H1 (cell line): ENCODE data around the gene ANKRD12. TPM values are rescaled to one million over a fixed set of nuclear protein-coding genes. Genes with fewer than 3 reads are reported as not detected.

Experiments used
- CTCF ChIA-PET: fragments of 300-600 bp; sonication (Branson Sonifier 250); formaldehyde crosslinking; loops from one replicate; lab custom pipeline; 2021; ENCODE audit not compliant: partially characterized antibody; lab: Charles Lee
- POLR2A ChIA-PET: fragments of 300-600 bp; sonication (Branson Sonifier 250); formaldehyde crosslinking; loops from one replicate; lab custom pipeline; 2021; ENCODE audit warnings: inconsistent platforms; ENCODE audit not compliant: partially characterized antibody; lab: Charles Lee
- DNase-seq, 2 experiments: peaks; one replicate each; pipeline versions ENCODE4 v3.0.0 to v3.0.0-alpha.2; 2010 to 2022; ENCODE audit warnings: low spot score in 2 of 2, low read depth in 1 of 2, mixed read lengths in 1 of 2
- FAIRE-seq: peaks from 2 replicates; lab custom pipeline; 2011; peaks lifted over from hg19 to GRCh38; lab: Jason Lieb, UNC
- H2AFZ ChIP-seq: 2 replicates; pipeline ENCODE4 v1.8.1; 2012; ENCODE audit warnings: low read length, inconsistent platforms
- H2AK5ac ChIP-seq: 2 replicates; pipeline ENCODE4 v1.6.1; 2013; ENCODE audit warnings: low read depth, low read length
- H2BK120ac ChIP-seq: replicated peaks from 2 replicates; pipeline ENCODE3; 2013; ENCODE audit warnings: low read depth, low read length, inconsistent platforms
- H2BK12ac ChIP-seq: 2 replicates; pipeline ENCODE4 v1.6.1; 2013; ENCODE audit warnings: low read depth, low read length
- H2BK15ac ChIP-seq: 2 replicates; pipeline ENCODE4 v1.6.1; 2013; ENCODE audit warnings: low read length
- H2BK20ac ChIP-seq: 2 replicates; pipeline ENCODE4 v1.6.1; 2013; ENCODE audit warnings: low read length
- H2BK5ac ChIP-seq: 2 replicates; pipeline ENCODE4 v1.6.1; 2013; ENCODE audit warnings: low read depth, low read length
- H3K14ac ChIP-seq: 2 replicates; pipeline ENCODE4 v1.6.1; 2013; ENCODE audit warnings: inconsistent platforms; ENCODE audit not compliant: insufficient read length
- H3K18ac ChIP-seq: 2 replicates; pipeline ENCODE4 v1.6.1; 2013; ENCODE audit warnings: low read length; ENCODE audit errors: extremely low read depth
- H3K23ac ChIP-seq: 2 replicates; pipeline ENCODE4 v1.6.1; 2013; ENCODE audit warnings: inconsistent platforms; ENCODE audit not compliant: insufficient read length
- H3K23me2 ChIP-seq: 2 replicates; pipeline ENCODE4 v1.6.1; 2013; ENCODE audit warnings: low read depth, low read length
- H3K27ac ChIP-seq: 2 replicates; pipeline ENCODE4 v1.6.1; 2011; ENCODE audit warnings: low read depth, low read length, inconsistent platforms
- H3K27me3 ChIP-seq, 4 experiments: replicated peaks in 1 of 4; 1 replicate in 1 of 4; 2 replicates in 3 of 4; pipeline versions ENCODE4 v1.6.1 to v1.8.1; 2011 to 2013; ENCODE audit warnings: low read length in 3 of 4, mild to moderate bottlenecking in 3 of 4, inconsistent platforms in 2 of 4, mixed read lengths in 2 of 4, moderate library complexity in 1 of 4; ENCODE audit not compliant: control insufficient read depth in 3 of 4, insufficient read depth in 3 of 4; ENCODE audit errors: extremely low read depth in 1 of 4
- H3K36me3 ChIP-seq, 4 experiments: 2 replicates each; pipeline versions ENCODE4 v1.6.1 to v1.8.1; 2011 to 2013; ENCODE audit warnings: mild to moderate bottlenecking in 4 of 4, low read length in 3 of 4, moderate library complexity in 2 of 4, control low read depth in 1 of 4, inconsistent platforms in 1 of 4; ENCODE audit not compliant: insufficient read depth in 4 of 4, control insufficient read depth in 2 of 4
- H3K4ac ChIP-seq: replicated peaks from 2 replicates; pipeline ENCODE3; 2013; ENCODE audit warnings: low read length, low read depth, mixed read lengths, inconsistent platforms; ENCODE audit not compliant: insufficient read length
- H3K4me1 ChIP-seq, 4 experiments: replicated peaks in 1 of 4; 1 replicate in 1 of 4; 2 replicates in 3 of 4; pipeline versions ENCODE4 v1.6.1 to v1.8.1; 2011 to 2013; ENCODE audit warnings: low read length in 3 of 4, inconsistent platforms in 2 of 4, mixed read lengths in 1 of 4; ENCODE audit not compliant: insufficient read depth in 4 of 4, control insufficient read depth in 3 of 4
- H3K4me2 ChIP-seq, 2 experiments: 2 replicates each; pipeline versions ENCODE4 v1.6.1 to v1.8.1; 2011 to 2013; ENCODE audit warnings: low read depth in 2 of 2, low read length in 2 of 2, control low read depth in 1 of 2, inconsistent platforms in 1 of 2, mild to moderate bottlenecking in 1 of 2; ENCODE audit not compliant: insufficient read depth in 1 of 2
- H3K4me3 ChIP-seq, 4 experiments: fragments of 200-600, 300-600 bp in 1 of 4; sonication (generic), shearing (Covaris generic), sonication (Bioruptor Twin) in 1 of 4; 2 replicates each; pipeline versions ENCODE4 v1.5.1 to v1.8.1; 2011 to 2016; ENCODE audit warnings: low read length in 4 of 4, low read depth in 3 of 4, control low read depth in 2 of 4, inconsistent platforms in 2 of 4, mild to moderate bottlenecking in 2 of 4, mixed read lengths in 1 of 4, moderate library complexity in 1 of 4; ENCODE audit not compliant: insufficient read depth in 2 of 4; ENCODE audit errors: extremely low read depth in 1 of 4
- H3K56ac ChIP-seq: replicated peaks from 2 replicates; pipeline ENCODE3; 2013; ENCODE audit warnings: low read depth, mild to moderate bottlenecking, mixed read lengths, low read length, inconsistent platforms; ENCODE audit not compliant: insufficient read length
- H3K79me1 ChIP-seq: 2 replicates; pipeline ENCODE4 v1.6.1; 2013; ENCODE audit warnings: low read depth, low read length, control low read depth
- H3K79me2 ChIP-seq, 2 experiments: 2 replicates each; pipeline versions ENCODE4 v1.6.1 to v1.8.1; 2012 to 2013; ENCODE audit warnings: low read length in 2 of 2, mild to moderate bottlenecking in 2 of 2, inconsistent platforms in 1 of 2; ENCODE audit not compliant: insufficient read depth in 2 of 2, control insufficient read depth in 1 of 2
- H3K9ac ChIP-seq, 4 experiments: replicated peaks in 1 of 4; 1 replicate in 1 of 4; 2 replicates in 3 of 4; pipeline versions ENCODE4 v1.6.1 to v1.8.1; 2011 to 2013; ENCODE audit warnings: low read depth in 3 of 4, low read length in 3 of 4, control low read depth in 2 of 4, mild to moderate bottlenecking in 2 of 4, moderate library complexity in 2 of 4, inconsistent platforms in 1 of 4; ENCODE audit errors: extremely low read depth in 1 of 4
- H3K9me3 ChIP-seq, 2 experiments: 2 replicates each; pipeline versions ENCODE4 v1.6.1 to v1.8.1; 2012 to 2013; ENCODE audit warnings: mild to moderate bottlenecking in 2 of 2, moderate library complexity in 2 of 2, control low read depth in 1 of 2, inconsistent platforms in 1 of 2, low read depth in 1 of 2, low read length in 1 of 2, mixed read lengths in 1 of 2; ENCODE audit not compliant: insufficient read depth in 2 of 2
- H4K20me1 ChIP-seq, 2 experiments: replicated peaks in 1 of 2; 2 replicates each; pipeline versions ENCODE3 to v1.8.1; 2011 to 2013; ENCODE audit warnings: inconsistent platforms in 2 of 2, low read length in 2 of 2, mild to moderate bottlenecking in 1 of 2; ENCODE audit not compliant: insufficient read depth in 2 of 2, control insufficient read depth in 1 of 2
- H4K5ac ChIP-seq: 2 replicates; pipeline ENCODE4 v1.6.1; 2013; ENCODE audit warnings: low read length, low read depth, mixed read lengths, inconsistent platforms; ENCODE audit not compliant: insufficient read length
- H4K8ac ChIP-seq: 2 replicates; pipeline ENCODE4 v1.8.0; 2013; ENCODE audit warnings: mild to moderate bottlenecking, moderate library complexity, low read length, inconsistent platforms; ENCODE audit not compliant: insufficient read depth; ENCODE audit errors: extremely low read depth
- H4K91ac ChIP-seq: replicated peaks from 2 replicates; pipeline ENCODE3; 2013; ENCODE audit warnings: low read length, mixed read lengths, inconsistent platforms; ENCODE audit not compliant: insufficient read length
- ASH2L ChIP-seq: fragments of 200-600, 300-600 bp; sonication (generic); IDR thresholded peaks from one replicate; pipeline ENCODE4 v1.7.1; 2017; ENCODE audit warnings: low read length
- CHD1 ChIP-seq: IDR thresholded peaks from 2 replicates; pipeline ENCODE4 v1.6.1; 2012; ENCODE audit warnings: low read depth, low read length, improper control_type of control experiment
- CREB1 ChIP-seq: IDR thresholded peaks from 2 replicates; pipeline ENCODE4 v1.6.1; 2012; ENCODE audit warnings: inconsistent platforms
- CTBP2 ChIP-seq: IDR thresholded peaks from 2 replicates; pipeline ENCODE4 v1.7.0; 2011; ENCODE audit warnings: borderline replicate concordance, mild to moderate bottlenecking, moderate library complexity, mixed read lengths, low read length; ENCODE audit not compliant: insufficient read depth, insufficient read length
- EGR1 ChIP-seq: IDR thresholded peaks from 2 replicates; pipeline ENCODE4 v1.6.1; 2011; ENCODE audit warnings: low read depth, low read length, borderline replicate concordance
- HDAC2 ChIP-seq, 2 experiments: fragments of 300-600 bp in 1 of 2; sonication (generic) in 1 of 2; IDR thresholded peaks; 2 replicates each; pipeline ENCODE4 v1.6.1; 2011 to 2012; ENCODE audit warnings: low read depth in 2 of 2, low read length in 2 of 2, mild to moderate bottlenecking in 2 of 2, moderate library complexity in 2 of 2, borderline replicate concordance in 1 of 2, inconsistent platforms in 1 of 2
- JUN ChIP-seq: IDR thresholded peaks from 2 replicates; pipeline ENCODE4 v1.6.1; 2011; ENCODE audit warnings: low read depth, mild to moderate bottlenecking, improper control_type of control experiment, low read length
- RAD21 ChIP-seq, 2 experiments: IDR thresholded peaks in 1 of 2; conservative IDR thresholded peaks in 1 of 2; 2 replicates each; pipeline ENCODE4 v1.6.1; 2011; ENCODE audit warnings: low read depth in 2 of 2, low read length in 2 of 2, improper control_type of control experiment in 1 of 2, inconsistent platforms in 1 of 2, mild to moderate bottlenecking in 1 of 2, moderate library complexity in 1 of 2
- RBBP5 ChIP-seq: IDR thresholded peaks from 2 replicates; pipeline ENCODE4 v1.7.1; 2012; ENCODE audit warnings: low read depth, mild to moderate bottlenecking, inconsistent platforms, low read length, moderate library complexity, borderline replicate concordance
- RFX5 ChIP-seq: IDR thresholded peaks from 2 replicates; pipeline ENCODE4 v1.6.1; 2011; ENCODE audit warnings: low read depth, low read length, improper control_type of control experiment, borderline replicate concordance
- RXRA ChIP-seq: IDR thresholded peaks from 2 replicates; pipeline ENCODE4 v1.6.1; 2011; ENCODE audit warnings: low read depth, mild to moderate bottlenecking, low read length, moderate library complexity; ENCODE audit not compliant: insufficient read depth
- SAP30 ChIP-seq: fragments of 300-600 bp; sonication (generic); IDR thresholded peaks from 2 replicates; pipeline ENCODE4 v1.7.1; 2012; ENCODE audit warnings: low read length, moderate library complexity, mild to moderate bottlenecking, inconsistent platforms; ENCODE audit not compliant: insufficient read depth, insufficient replicate concordance
- SP4 ChIP-seq: IDR thresholded peaks from 2 replicates; pipeline ENCODE4 v1.6.1; 2012; ENCODE audit warnings: low read length, inconsistent platforms
- TBP ChIP-seq: IDR thresholded peaks from 2 replicates; pipeline ENCODE4 v1.6.1; 2011; ENCODE audit warnings: low read depth, low read length, improper control_type of control experiment
- YY1 ChIP-seq: IDR thresholded peaks from 2 replicates; pipeline ENCODE4 v1.6.1; 2011; ENCODE audit warnings: low read depth, mild to moderate bottlenecking, low read length
- WGBS, 2 experiments: shearing (Covaris generic) in 1 of 2; methylation state at CpG; one replicate each; pipeline versions ENCODE4 v1.1.6 to v1.1.7; 2013 to 2015; ENCODE audit warnings: low lambda C conversion rate in 2 of 2, mixed read lengths in 2 of 2, inconsistent platforms in 1 of 2, low coverage in 1 of 2, missing lambda C conversion rate in 1 of 2; ENCODE audit not compliant: insufficient replicate concordance in 2 of 2, insufficient coverage in 1 of 2, insufficient read length in 1 of 2; ENCODE audit errors: extremely low coverage in 1 of 2, missing lambda C conversion rate in 1 of 2; 5-methylcytosine and 5-hydroxymethylcytosine counted together
- polyA plus RNA-seq, 7 experiments: library from polyadenylated mRNA; depleted of rRNA in 3 of 7; stranded (reverse) in 5 of 7; unstranded in 2 of 7; fragments of >200 nt in 5 of 7; fragments of 200-250 nt in 2 of 7; gene quantifications; 1 replicate in 5 of 7; 2 replicates in 1 of 7; 4 replicates in 1 of 7; pipeline versions ENCODE4 v1.2.1 to v1.2.3, GENCODE V29; 2011 to 2013; ENCODE audit warnings: missing spikeins in 2 of 7, mixed read lengths in 2 of 7
- total RNA-seq: library from RNA; stranded (reverse); fragmentation: NEBNext Ultra II Directional; extraction: Animal tissue kit (Norgen Biotek cat#: 25700); gene quantifications from 2 replicates; pipeline ENCODE4 v1.2.1, GENCODE V29; 2021

The ANKRD12 gene
- total and polyA plus RNA-seq, 2 of the 8 experiments (the other 6 are each of a cell fraction or from before 2014, with no cell fraction given), result 2.6 to 37.9 TPM

DNA sequence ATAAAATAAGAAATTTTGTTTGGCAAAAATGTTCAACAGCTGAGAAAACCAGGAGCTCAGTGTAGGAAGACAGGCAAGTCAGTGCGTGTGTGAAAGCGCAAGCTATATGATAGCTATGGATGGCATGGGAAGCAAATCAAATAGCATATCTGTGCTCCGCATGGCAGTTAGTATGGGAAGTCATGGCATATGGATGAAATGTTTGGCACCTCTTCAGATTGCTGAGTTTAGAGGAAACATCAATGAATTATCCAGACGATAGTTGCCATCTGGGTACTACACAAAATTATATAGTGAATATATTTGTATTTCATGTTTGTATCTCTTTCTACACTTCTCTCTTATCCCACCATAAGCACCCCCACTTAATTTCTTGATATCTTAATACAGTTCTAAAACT, 112.1 kb downstream of the ANKRD12 start:
- 96% methylated on average over 4 of the region's 4 CpGs; no CpG with 5 or more reads in 1 of the 2 experiments for WGBS, 2 experiments
- TF ChIP-seq CTBP2 (no peak), CREB1 (no peak), RFX5 (no peak), RBBP5 (no peak), SP4 (no peak), JUN (no peak), RXRA (no peak), EGR1 (no peak), SAP30 (no peak), YY1 (no peak), CHD1 (no peak), RAD21 (IDR thresholded peaks at IDR 0.05 in 1 of 2, conservative IDR thresholded peaks at IDR 0.05 in 1 of 2; ENCODE audit: low read depth in 2 of 2, low read length in 2 of 2) (no peak), TBP (no peak), HDAC2 (IDR thresholded peaks at IDR 0.05; ENCODE audit: borderline replicate concordance in 1 of 2, low read depth in 2 of 2, low read length in 2 of 2) (no peak), ASH2L (no peak)
- H2BK15ac ChIP-seq, result no peak overlapping the region

More for the DNA sequence above, 112.1 kb downstream of the ANKRD12 start:
- H3K79me1 ChIP-seq, result no peaks in the 10 kb centered on the region
- H3K23me2 ChIP-seq, result no peaks in the 10 kb centered on the region
- H3K9ac ChIP-seq, result no peak overlapping the region
- H2BK5ac ChIP-seq, result no peak overlapping the region
- H3K4ac ChIP-seq, result no peak overlapping the region
- no peak overlapping the region for H2BK20ac ChIP-seq
- no peak overlapping the region for H3K14ac ChIP-seq
- no peak overlapping the region for H3K23ac ChIP-seq
- no peaks in the 10 kb centered on the region for H3K27me3 ChIP-seq
- no peak for FAIRE-seq
- ChIA-PET CTCF (no interaction called here), POLR2A (no interaction called here)
- H3K27ac ChIP-seq, result no peak overlapping the region
- no peaks in the 10 kb centered on the region for H3K9me3 ChIP-seq
- no peaks in the 10 kb centered on the region for H4K20me1 ChIP-seq
- H4K91ac ChIP-seq, result no peak overlapping the region
- H3K56ac ChIP-seq, result no peak overlapping the region
- DNase-seq, result no peak
- no peak overlapping the region for H3K18ac ChIP-seq
- no peaks in the 10 kb centered on the region; a peak in 1 of 8 replicates for H3K36me3 ChIP-seq
- H3K4me3 ChIP-seq, result no peak overlapping the region
- no peak overlapping the region for H4K8ac ChIP-seq
- H2BK12ac ChIP-seq, result no peak overlapping the region
- H3K79me2 ChIP-seq, result no peaks in the 10 kb centered on the region
- H3K4me2 ChIP-seq, result no peak overlapping the region
- H2AK5ac ChIP-seq, result no peak overlapping the region
- no peak overlapping the region for H4K5ac ChIP-seq
- H2BK120ac ChIP-seq, result no peak overlapping the region
- no peak overlapping the region for H2AFZ ChIP-seq
- H3K4me1 ChIP-seq, result no peaks in the 10 kb centered on the region
